Activated T-cell treated with anti-CD3 and anti-CD28 coated beads, Interleukin-2, amount 50 U/mL, for 4 hours (primary cell): ENCODE data around the gene TBX21. TPM values are rescaled to one million over a fixed set of nuclear protein-coding genes. Genes with fewer than 3 reads are reported as not detected.

ENCODE experiments used
- ATAC-seq, 2 donors: fragments of 200-7000 bp; cut with Tn5 transposase; one replicate each; pipeline ENCODE4 v1.10.0; 2021
- DNase-seq: peaks from one replicate; pipeline ENCODE4 v3.0.0-alpha.2; 2020
- H3K27me3 Mint-ChIP-seq: one replicate; pipeline ENCODE4 v1.8.0; 2021; ENCODE audit warnings: low read depth, mixed read lengths
- H3K36me3 Mint-ChIP-seq: one replicate; pipeline ENCODE4 v1.8.0; 2022; ENCODE audit warnings: mixed read lengths; ENCODE audit not compliant: insufficient read depth
- H3K4me1 Mint-ChIP-seq: one replicate; pipeline ENCODE4 v1.8.0; 2021; ENCODE audit warnings: low read depth, mixed read lengths
- H3K4me3 Mint-ChIP-seq: one replicate; pipeline ENCODE4 v1.8.0; 2021; ENCODE audit warnings: mild to moderate bottlenecking, moderate library complexity, mixed read lengths
- H3K9me3 Mint-ChIP-seq: one replicate; pipeline ENCODE4 v1.8.0; 2021; ENCODE audit warnings: mixed read lengths
- total RNA-seq, 3 donors: library from RNA; stranded (reverse); gene quantifications; one replicate each; pipeline ENCODE4 v1.2.1, GENCODE V29; 2021

Gene TBX21
- total RNA-seq, 3 donors from 2014 or later = 77.8 to 111 (median 101) TPM

GRCh38 chr17:47776330-47777197 lies 43.5 kb downstream of the TBX21 start:
- peak; percentile 25 for DNase-seq
- no peaks in the 10 kb centered on the region for H3K9me3 Mint-ChIP-seq
- peaks cover 3% of the 10 kb centered on the region for H3K4me1 Mint-ChIP-seq
- no peaks in the 10 kb centered on the region for H3K36me3 Mint-ChIP-seq
- ATAC-seq = peak; percentile 86
- H3K27me3 Mint-ChIP-seq = peaks cover 37% of the 10 kb centered on the region
- no peak overlapping the region for H3K4me3 Mint-ChIP-seq

GRCh38 chr17:47778184-47778635 lies 45.2 kb downstream of the TBX21 start:
- DNase-seq (no peak), ATAC-seq (no peak)
- peaks cover 3% of the 10 kb centered on the region for H3K4me1 Mint-ChIP-seq
- H3K27me3 Mint-ChIP-seq = peaks cover 40% of the 10 kb centered on the region
- no peaks in the 10 kb centered on the region for H3K9me3 Mint-ChIP-seq
- no peaks in the 10 kb centered on the region for H3K36me3 Mint-ChIP-seq
- no peak overlapping the region for H3K4me3 Mint-ChIP-seq

- no peak for ATAC-seq
- peaks cover 33% of the 10 kb centered on the region for H3K27me3 Mint-ChIP-seq
- H3K9me3 Mint-ChIP-seq = no peaks in the 10 kb centered on the region
These were observed 48.4 kb downstream of the TBX21 start for GRCh38 chr17:47781397-47781796.

GRCh38 chr17:47785538-47786123 lies 52.6 kb downstream of the TBX21 start:
- Mint-ChIP-seq H3K4me3 (no peak overlapping the region), H3K9me3 (no peaks in the 10 kb centered on the region), H3K4me1 (peaks cover 7% of the 10 kb centered on the region), H3K36me3 (no peaks in the 10 kb centered on the region), H3K27me3 (peaks cover 36% of the 10 kb centered on the region)
- DNase-seq (no peak), ATAC-seq (no peak)

More at GRCh38 chr17:47781397-47781796, 48.4 kb downstream of the TBX21 start:
- DNase-seq = no peak
- Mint-ChIP-seq H3K4me3 (no peak overlapping the region), H3K4me1 (peaks cover 3% of the 10 kb centered on the region), H3K36me3 (no peaks in the 10 kb centered on the region)

- peaks cover 58% of the 10 kb centered on the region for H3K27me3 Mint-ChIP-seq
- no peaks in the 10 kb centered on the region for H3K9me3 Mint-ChIP-seq
- ATAC-seq (peak; percentile 97), DNase-seq (peak; percentile 44)
- no peaks in the 10 kb centered on the region for H3K36me3 Mint-ChIP-seq
- H3K4me1 Mint-ChIP-seq = peaks cover 10% of the 10 kb centered on the region
- H3K4me3 Mint-ChIP-seq = peak overlapping the region; percentile 70
These were observed 56.9 kb downstream of the TBX21 start for GRCh38 chr17:47789611-47790561.

GRCh38 chr17:47791025-47791424 lies 58.0 kb downstream of the TBX21 start:
- no peak for ATAC-seq
- Mint-ChIP-seq H3K36me3 (no peaks in the 10 kb centered on the region), H3K9me3 (no peaks in the 10 kb centered on the region), H3K27me3 (peaks cover 54% of the 10 kb centered on the region), H3K4me1 (peaks cover 10% of the 10 kb centered on the region), H3K4me3 (no peak overlapping the region)
- no peak for DNase-seq

- H3K36me3 Mint-ChIP-seq = no peaks in the 10 kb centered on the region
- H3K27me3 Mint-ChIP-seq = peaks cover 51% of the 10 kb centered on the region
- H3K4me1 Mint-ChIP-seq = peaks cover 10% of the 10 kb centered on the region
- H3K4me3 Mint-ChIP-seq = no peak overlapping the region
- ATAC-seq (no peak), DNase-seq (no peak)
- H3K9me3 Mint-ChIP-seq = no peaks in the 10 kb centered on the region
These were observed 59.4 kb downstream of the TBX21 start for GRCh38 chr17:47792457-47792856.

- no peak overlapping the region for H3K4me3 Mint-ChIP-seq
- H3K27me3 Mint-ChIP-seq = peaks cover 51% of the 10 kb centered on the region
- no peaks in the 10 kb centered on the region for H3K9me3 Mint-ChIP-seq
- ATAC-seq (no peak), DNase-seq (no peak)
- no peaks in the 10 kb centered on the region for H3K36me3 Mint-ChIP-seq
- peaks cover 10% of the 10 kb centered on the region for H3K4me1 Mint-ChIP-seq
These were observed 59.9 kb downstream of the TBX21 start for GRCh38 chr17:47792979-47793378.

Other genes starting within 250 kb of the TBX21 start
- gene NPEPPS, start 202.1 kb upstream of the TBX21 start, total RNA-seq = 10 to 100 TPM; 63.2 to 69.5 (median 67.5) TPM
- 100 to 1,000 TPM; 916 to 992 (median 944) TPM for gene KPNB1, start 83.3 kb upstream of the TBX21 start, total RNA-seq
- gene TBKBP1, start 39.1 kb upstream of the TBX21 start, total RNA-seq = 10 to 100 TPM; 24.4 to 34.7 (median 24.6) TPM
- 1 to 10 TPM; 8.1 to 9.3 (median 9.0) TPM for gene OSBPL7, start 88.6 kb downstream of the TBX21 start, total RNA-seq
- gene MRPL10, start 98.3 kb downstream of the TBX21 start, total RNA-seq = 10 to 100 TPM; 56.6 to 62.1 (median 58.6) TPM
- gene LRRC46, start 98.4 kb downstream of the TBX21 start, total RNA-seq = under 1 TPM; 0.27 to 0.63 (median 0.29) TPM
- 10 to 100 TPM; 13.9 to 15.6 (median 14.5) TPM for gene SCRN2, start 108.0 kb downstream of the TBX21 start, total RNA-seq
- under 1 TPM; 0.05 to 0.08 (median 0.05) TPM for gene SP6, start 117.9 kb downstream of the TBX21 start, total RNA-seq
- gene SP2, start 163.0 kb downstream of the TBX21 start, total RNA-seq = 10 to 100 TPM; 20.9 to 25.6 (median 23.1) TPM
- 10 to 100 TPM; 82.8 to 83.5 (median 83.2) TPM for gene PNPO, start 208.3 kb downstream of the TBX21 start, total RNA-seq
- under 1 TPM in 2 of 3 donors, not detected in 1; 0.14 to 0.29 TPM for gene PRR15L, start 224.6 kb downstream of the TBX21 start, total RNA-seq
- 100 to 1,000 TPM; 145 to 159 (median 156) TPM for gene CDK5RAP3, start 237.9 kb downstream of the TBX21 start, total RNA-seq